ENCODE results near the gene AGA. TPM values are rescaled to one million over a fixed set of nuclear protein-coding genes. Genes with fewer than 3 reads are reported as not detected.

AGA gene
- total RNA-seq, 1 experiment from 2014 or later: 7.6 TPM

GRCh38 chr4:177448850-177449249 lies 6.6 kb upstream of the AGA start:
- ChIA-PET CTCF (no interaction called here), RAD21 (ENCODE audit: low non-redundant PET in 1 of 2, low total read pairs in 2 of 2, uncharacterized antibody in 2 of 2, unreplicated experiment in 2 of 2) (no interaction called here), POLR2A (no interaction called here)
- DNase-seq (ENCODE audit: low read depth, low spot score) (no peak), ATAC-seq (no peak)
- no TSS peak for BruUV-seq (replicated peaks)
- TF ChIP-seq YY1 (IDR thresholded peaks at IDR 0.05; ENCODE audit: extremely low read depth, insufficient replicate concordance, low read depth, low read length) (no peak), CTCF (IDR thresholded peaks at IDR 0.05 in 2 of 3, conservative IDR thresholded peaks at IDR 0.05 in 1 of 3; ENCODE audit: borderline replicate concordance in 1 of 3, insufficient read depth in 1 of 3, low read depth in 2 of 3, low read length in 2 of 3) (no peak), ZBTB33 (IDR thresholded peaks at IDR 0.05; ENCODE audit: extremely low read depth, insufficient replicate concordance, low read length) (no peak)
- H3K4me2 ChIP-seq (ENCODE audit: low read length): no peak overlapping the region
- no peaks in the 10 kb centered on the region for H3K4me1 ChIP-seq (ENCODE audit: control insufficient read depth in 1 of 2, insufficient read depth in 2 of 2, low read length in 2 of 2)
- H3K79me2 ChIP-seq (ENCODE audit: insufficient read depth, low read length): no peaks in the 10 kb centered on the region
- H3K9ac ChIP-seq (ENCODE audit: low read length): no peak overlapping the region
- no peak overlapping the region for H3K27ac ChIP-seq (ENCODE audit: low read depth, low read length)
- H3K27me3 ChIP-seq (ENCODE audit: insufficient read depth, low read length): no peaks in the 10 kb centered on the region
- no peak overlapping the region for H3K4me3 ChIP-seq (replicated peaks in 1 of 2; ENCODE audit: low read depth in 1 of 2, low read length in 2 of 2)
- no peaks in the 10 kb centered on the region for H3K9me3 ChIP-seq (ENCODE audit: control insufficient read depth in 1 of 2, insufficient read depth in 1 of 2, low read depth in 1 of 2, low read length in 2 of 2)
- H3K9me2 ChIP-seq (ENCODE audit: insufficient read depth): no peaks in the 10 kb centered on the region
- H3K36me3 ChIP-seq (ENCODE audit: control insufficient read depth in 1 of 2, insufficient read depth in 2 of 2, low read length in 2 of 2): no peaks in the 10 kb centered on the region
- H2AFZ ChIP-seq (ENCODE audit: low read depth, low read length, poor library complexity, severe bottlenecking): no peak overlapping the region
- intact Hi-C loops (cut with micrococcal nuclease): no loop called here
- H4K20me1 ChIP-seq (ENCODE audit: insufficient read depth): no peaks in the 10 kb centered on the region; the same call in 1 of the 2 replicates
